ENCODE measurements around the gene TUBGCP6. TPM values are rescaled to one million over a fixed set of nuclear protein-coding genes. Genes with fewer than 3 reads are reported as not detected.

TUBGCP6 gene
- total RNA-seq, 1 experiment from 2014 or later = 31.0 TPM

DNA sequence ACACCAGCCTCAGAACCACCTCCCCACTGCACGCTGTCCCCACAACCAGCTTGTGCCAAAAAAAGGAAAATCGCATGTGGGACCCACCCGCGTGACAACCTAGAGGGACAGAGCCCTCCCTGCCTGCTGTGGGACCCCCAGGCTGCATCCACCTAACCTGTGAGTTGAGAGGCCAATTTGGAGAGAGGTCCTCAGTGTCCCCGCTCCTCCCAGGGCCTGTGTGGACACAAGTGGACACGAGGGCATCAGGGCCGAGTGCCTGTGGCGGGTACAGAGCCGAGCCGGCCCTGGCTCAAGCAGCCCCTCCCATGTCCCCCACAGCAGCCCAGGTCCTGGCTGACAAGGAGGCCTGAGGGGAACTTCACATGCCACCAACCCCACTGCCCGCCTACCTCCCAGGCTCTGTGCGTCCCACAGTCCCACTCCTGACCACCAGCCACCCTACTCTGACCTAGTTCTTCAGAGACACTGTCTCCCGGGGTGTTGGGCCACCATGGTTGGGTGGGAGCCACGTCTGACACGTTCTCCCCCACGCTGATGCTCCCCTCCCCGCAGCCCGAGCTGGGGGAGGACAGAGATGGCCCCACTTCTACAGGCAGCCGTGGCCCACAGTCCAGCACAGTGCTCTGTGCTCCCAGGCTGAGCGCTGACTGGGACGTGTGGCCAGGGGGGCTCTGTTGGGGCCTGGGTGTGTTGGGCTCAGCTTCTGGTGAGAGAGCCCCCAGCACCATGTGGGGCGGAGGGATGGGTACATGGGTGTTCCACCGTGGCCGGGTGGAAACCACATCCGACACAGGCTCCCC is 24.8 kb downstream of the TUBGCP6 start:
- no TSS peak for BruUV-seq (replicated peaks)
- TF ChIP-seq, protein P1, sequence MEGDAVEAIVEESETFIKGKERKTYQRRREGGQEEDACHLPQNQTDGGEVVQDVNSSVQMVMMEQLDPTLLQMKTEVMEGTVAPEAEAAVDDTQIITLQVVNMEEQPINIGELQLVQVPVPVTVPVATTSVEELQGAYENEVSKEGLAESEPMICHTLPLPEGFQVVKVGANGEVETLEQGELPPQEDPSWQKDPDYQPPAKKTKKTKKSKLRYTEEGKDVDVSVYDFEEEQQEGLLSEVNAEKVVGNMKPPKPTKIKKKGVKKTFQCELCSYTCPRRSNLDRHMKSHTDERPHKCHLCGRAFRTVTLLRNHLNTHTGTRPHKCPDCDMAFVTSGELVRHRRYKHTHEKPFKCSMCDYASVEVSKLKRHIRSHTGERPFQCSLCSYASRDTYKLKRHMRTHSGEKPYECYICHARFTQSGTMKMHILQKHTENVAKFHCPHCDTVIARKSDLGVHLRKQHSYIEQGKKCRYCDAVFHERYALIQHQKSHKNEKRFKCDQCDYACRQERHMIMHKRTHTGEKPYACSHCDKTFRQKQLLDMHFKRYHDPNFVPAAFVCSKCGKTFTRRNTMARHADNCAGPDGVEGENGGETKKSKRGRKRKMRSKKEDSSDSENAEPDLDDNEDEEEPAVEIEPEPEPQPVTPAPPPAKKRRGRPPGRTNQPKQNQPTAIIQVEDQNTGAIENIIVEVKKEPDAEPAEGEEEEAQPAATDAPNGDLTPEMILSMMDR (conservative IDR thresholded peaks at IDR 0.05; ENCODE audit: low read depth, low read length) = no peak
- TF ChIP-seq EZH2 (IDR thresholded peaks at IDR 0.05; ENCODE audit: borderline replicate concordance, low read depth, low read length, poor library complexity, severe bottlenecking) = no peak
- Histone ChIP-seq H3K4me3 (ENCODE audit: low read depth, low read length, poor library complexity, severe bottlenecking) (no peak overlapping the region), H3K9me3 (ENCODE audit: low read depth, low read length, poor library complexity, severe bottlenecking) (no peaks in the 10 kb centered on the region), H3K4me1 (ENCODE audit: insufficient read depth, low read length, poor library complexity, severe bottlenecking) (peaks cover 14% of the 10 kb centered on the region), H3K36me3 (ENCODE audit: insufficient read depth, low read length, poor library complexity, severe bottlenecking) (peaks cover 77% of the 10 kb centered on the region), H3K27me3 (replicated peaks; ENCODE audit: insufficient read depth, low read depth, low read length, poor library complexity) (no peaks in the 10 kb centered on the region), H3K27ac (ENCODE audit: low read depth, low read length, poor library complexity, severe bottlenecking) (no peak overlapping the region)
- no peak for DNase-seq (ENCODE audit: low spot score)
- POLR2A ChIA-PET (ENCODE audit: low non-redundant PET) = no interaction called here
- intact Hi-C loops (cut with micrococcal nuclease; ENCODE audit: unreplicated experiment) = no loop called here
- CTCF ChIA-PET = no interaction called here

DNA sequence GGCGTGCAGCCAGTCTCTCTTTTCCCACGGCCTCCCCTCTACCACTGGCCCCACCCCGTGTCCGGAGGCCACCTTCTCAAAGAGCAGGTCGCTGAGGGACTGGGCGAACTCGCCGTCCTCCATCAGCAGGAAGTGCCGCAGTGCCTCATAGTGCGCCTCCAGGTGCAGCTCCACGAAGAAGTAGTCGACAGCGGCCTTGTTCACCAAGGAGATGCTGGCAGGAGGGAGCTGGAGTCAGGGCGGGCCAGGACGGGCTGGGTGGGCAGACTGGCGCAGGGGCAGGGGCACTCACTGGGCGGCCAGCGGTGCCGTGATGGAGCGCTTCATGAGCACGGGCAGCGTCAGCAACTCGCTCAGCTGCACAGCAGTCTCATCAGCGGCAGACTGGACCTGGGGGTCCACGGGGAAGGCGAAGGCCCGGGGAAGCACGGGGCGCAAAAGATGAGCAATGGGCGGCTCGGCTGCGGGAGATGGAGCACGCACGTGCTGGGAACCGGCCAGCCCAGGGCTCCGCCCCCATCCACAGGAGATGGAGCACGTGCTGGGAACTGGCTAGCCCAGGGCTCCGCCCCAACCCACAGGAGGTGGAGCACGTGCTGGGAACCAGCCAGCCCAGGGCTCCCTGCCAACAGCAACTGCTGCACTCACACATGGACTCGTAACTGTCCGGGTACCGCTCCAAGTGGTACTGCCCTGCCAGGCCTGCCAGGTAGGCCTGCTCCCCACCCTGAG is 25.7 kb downstream of the TUBGCP6 start:
- POLR2A ChIA-PET (ENCODE audit: low non-redundant PET) = no interaction called here
- peaks cover 14% of the 10 kb centered on the region for H3K4me1 ChIP-seq (ENCODE audit: insufficient read depth, low read length, poor library complexity, severe bottlenecking)
- no TSS peak for BruUV-seq (replicated peaks)
- TF ChIP-seq, protein P1 (conservative IDR thresholded peaks at IDR 0.05; ENCODE audit: low read depth, low read length) = no peak
- no peak for TF ChIP-seq EZH2 (IDR thresholded peaks at IDR 0.05; ENCODE audit: borderline replicate concordance, low read depth, low read length, poor library complexity, severe bottlenecking)
- no peaks in the 10 kb centered on the region for H3K27me3 ChIP-seq (replicated peaks; ENCODE audit: insufficient read depth, low read depth, low read length, poor library complexity)
- H3K4me3 ChIP-seq (ENCODE audit: low read depth, low read length, poor library complexity, severe bottlenecking) = no peak overlapping the region
- CTCF ChIA-PET = no interaction called here
- H3K9me3 ChIP-seq (ENCODE audit: low read depth, low read length, poor library complexity, severe bottlenecking) = no peaks in the 10 kb centered on the region
- H3K36me3 ChIP-seq (ENCODE audit: insufficient read depth, low read length, poor library complexity, severe bottlenecking) = peaks cover 74% of the 10 kb centered on the region
- intact Hi-C loops (cut with micrococcal nuclease; ENCODE audit: unreplicated experiment) = no loop called here
- no peak overlapping the region for H3K27ac ChIP-seq (ENCODE audit: low read depth, low read length, poor library complexity, severe bottlenecking)
- DNase-seq (ENCODE audit: low spot score) = peak; percentile 92

DNA sequence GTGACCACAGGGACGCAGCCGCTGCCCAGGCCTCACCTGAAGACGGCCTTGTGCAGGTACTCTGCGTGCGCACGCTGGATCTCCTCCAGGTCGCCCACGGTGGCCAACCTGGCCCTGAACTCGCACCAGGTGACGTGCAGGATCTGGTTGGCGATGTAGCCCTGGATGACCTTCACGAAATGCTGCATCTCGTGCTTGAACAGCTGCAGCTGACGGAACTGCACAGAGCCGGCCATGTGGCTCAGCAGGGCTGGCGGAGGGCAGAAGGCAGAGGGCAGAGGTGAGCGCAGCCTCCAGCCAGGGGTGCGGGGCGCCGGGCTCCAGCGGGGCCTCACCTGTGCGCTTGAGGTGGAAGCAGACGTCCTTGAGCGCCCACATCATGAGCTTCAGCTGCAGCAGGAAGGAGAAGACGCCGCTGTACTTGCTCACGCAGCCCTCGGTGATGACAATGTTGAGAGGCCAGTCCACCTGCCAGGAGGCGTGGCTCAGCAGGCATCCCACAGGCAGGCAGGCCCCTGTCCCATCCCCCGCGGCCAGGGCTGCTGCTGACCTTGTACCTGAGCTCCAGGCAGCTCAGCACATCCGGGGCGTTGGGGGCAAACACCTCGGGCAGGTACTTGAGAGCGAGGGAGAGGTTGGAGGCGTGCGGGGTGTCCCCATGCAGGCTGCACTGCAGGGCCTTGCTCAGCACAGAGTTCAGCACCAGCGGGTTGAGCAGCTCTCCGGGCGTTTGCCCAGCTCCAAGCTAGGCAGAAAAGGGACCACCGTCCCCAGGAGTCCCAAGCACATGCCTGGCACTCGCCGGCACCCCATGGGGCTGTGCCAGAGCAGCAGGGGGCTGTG is 26.4 kb downstream of the TUBGCP6 start:
- Histone ChIP-seq H3K27me3 (replicated peaks; ENCODE audit: insufficient read depth, low read depth, low read length, poor library complexity) (no peaks in the 10 kb centered on the region), H3K4me3 (ENCODE audit: low read depth, low read length, poor library complexity, severe bottlenecking) (no peak overlapping the region), H3K9me3 (ENCODE audit: low read depth, low read length, poor library complexity, severe bottlenecking) (no peaks in the 10 kb centered on the region), H3K36me3 (ENCODE audit: insufficient read depth, low read length, poor library complexity, severe bottlenecking) (peaks cover 69% of the 10 kb centered on the region), H3K27ac (ENCODE audit: low read depth, low read length, poor library complexity, severe bottlenecking) (no peak overlapping the region), H3K4me1 (ENCODE audit: insufficient read depth, low read length, poor library complexity, severe bottlenecking) (peaks cover 14% of the 10 kb centered on the region)
- no peak for TF ChIP-seq EZH2 (IDR thresholded peaks at IDR 0.05; ENCODE audit: borderline replicate concordance, low read depth, low read length, poor library complexity, severe bottlenecking)
- TF ChIP-seq, protein P1 (conservative IDR thresholded peaks at IDR 0.05; ENCODE audit: low read depth, low read length) = no peak
- BruUV-seq (replicated peaks) = no TSS peak
- no peak for DNase-seq (ENCODE audit: low spot score)
- intact Hi-C loops (cut with micrococcal nuclease; ENCODE audit: unreplicated experiment) = no loop called here
- ChIA-PET CTCF (no interaction called here), POLR2A (ENCODE audit: low non-redundant PET) (no interaction called here)

All from A673 (cell line).